Endothelial cell (in vitro differentiated cells): ENCODE measurements around the gene CDKN1C. TPM values are rescaled to one million over a fixed set of nuclear protein-coding genes. Genes with fewer than 3 reads are reported as not detected.

Experiments
- DNase-seq: peaks from one replicate; pipeline ENCODE4 v3.0.0; 2021; ENCODE audit warnings: low spot score
- H3K27ac Mint-ChIP-seq: one replicate; pipeline ENCODE4 v1.8.0; 2021; ENCODE audit warnings: mixed read lengths, inconsistent platforms; ENCODE audit not compliant: unreplicated experiment
- H3K27me3 Mint-ChIP-seq: one replicate; pipeline ENCODE4 v1.8.0; 2021; ENCODE audit warnings: mild to moderate bottlenecking, moderate library complexity, mixed read lengths, inconsistent platforms; ENCODE audit not compliant: unreplicated experiment
- H3K36me3 Mint-ChIP-seq: one replicate; pipeline ENCODE4 v1.8.0; 2021; ENCODE audit warnings: mild to moderate bottlenecking, low read depth, mixed read lengths, inconsistent platforms; ENCODE audit not compliant: unreplicated experiment
- H3K4me1 Mint-ChIP-seq: one replicate; pipeline ENCODE4 v1.8.0; 2021; ENCODE audit warnings: mild to moderate bottlenecking, mixed read lengths, inconsistent platforms; ENCODE audit not compliant: unreplicated experiment
- H3K4me3 Mint-ChIP-seq: one replicate; pipeline ENCODE4 v1.8.0; 2021; ENCODE audit warnings: mild to moderate bottlenecking, mixed read lengths, inconsistent platforms; ENCODE audit not compliant: unreplicated experiment
- H3K9me3 Mint-ChIP-seq: one replicate; pipeline ENCODE4 v1.8.0; 2021; ENCODE audit warnings: mixed read lengths, inconsistent platforms; ENCODE audit not compliant: unreplicated experiment
- total RNA-seq: library from RNA; stranded (reverse); fragmentation: NEBNext Ultra II Directional; extraction: Animal tissue kit (Norgen Biotek cat#: 25700); gene quantifications from one replicate; pipeline ENCODE4 v1.2.1, GENCODE V29; 2021; ENCODE audit not compliant: unreplicated experiment
- TF ChIP-seq, protein P1 (sequence below): fragments of 200-600 bp; sonication (generic); IDR thresholded peaks from one replicate; pipeline ENCODE4 v1.5.0; 2021; ENCODE audit warnings: antibody characterized with exemption; ENCODE audit not compliant: unreplicated experiment

Gene CDKN1C
- total RNA-seq, 1 donor from 2014 or later: 25.3 TPM

DNA sequence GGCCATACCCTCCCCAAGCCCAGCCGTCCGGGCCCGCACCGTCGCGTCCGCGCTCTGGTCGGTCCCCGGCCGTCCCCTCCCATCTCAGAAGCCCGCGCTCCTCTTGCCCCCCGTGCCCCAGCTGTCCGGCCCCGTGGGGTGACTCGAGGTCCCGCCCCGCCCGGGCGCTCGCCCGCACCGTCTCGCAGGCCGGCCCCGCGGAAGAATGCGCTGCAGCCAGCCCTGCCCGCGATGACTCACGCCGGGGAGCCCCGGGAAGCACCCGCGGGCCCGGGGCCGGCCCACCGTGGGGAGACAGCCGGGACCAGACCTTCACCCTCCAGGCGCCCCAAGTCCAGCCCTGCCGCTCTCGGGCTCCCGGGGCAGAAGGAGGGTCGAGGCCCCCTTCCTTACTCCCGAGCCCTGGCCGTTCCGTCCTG, 44.0 kb upstream of the CDKN1C start:
- peaks cover 20% of the 10 kb centered on the region for H3K27me3 Mint-ChIP-seq
- no peaks in the 10 kb centered on the region for H3K4me1 Mint-ChIP-seq
- no peaks in the 10 kb centered on the region for H3K36me3 Mint-ChIP-seq
- TF ChIP-seq, protein P1, sequence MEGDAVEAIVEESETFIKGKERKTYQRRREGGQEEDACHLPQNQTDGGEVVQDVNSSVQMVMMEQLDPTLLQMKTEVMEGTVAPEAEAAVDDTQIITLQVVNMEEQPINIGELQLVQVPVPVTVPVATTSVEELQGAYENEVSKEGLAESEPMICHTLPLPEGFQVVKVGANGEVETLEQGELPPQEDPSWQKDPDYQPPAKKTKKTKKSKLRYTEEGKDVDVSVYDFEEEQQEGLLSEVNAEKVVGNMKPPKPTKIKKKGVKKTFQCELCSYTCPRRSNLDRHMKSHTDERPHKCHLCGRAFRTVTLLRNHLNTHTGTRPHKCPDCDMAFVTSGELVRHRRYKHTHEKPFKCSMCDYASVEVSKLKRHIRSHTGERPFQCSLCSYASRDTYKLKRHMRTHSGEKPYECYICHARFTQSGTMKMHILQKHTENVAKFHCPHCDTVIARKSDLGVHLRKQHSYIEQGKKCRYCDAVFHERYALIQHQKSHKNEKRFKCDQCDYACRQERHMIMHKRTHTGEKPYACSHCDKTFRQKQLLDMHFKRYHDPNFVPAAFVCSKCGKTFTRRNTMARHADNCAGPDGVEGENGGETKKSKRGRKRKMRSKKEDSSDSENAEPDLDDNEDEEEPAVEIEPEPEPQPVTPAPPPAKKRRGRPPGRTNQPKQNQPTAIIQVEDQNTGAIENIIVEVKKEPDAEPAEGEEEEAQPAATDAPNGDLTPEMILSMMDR: no peak
- no peak overlapping the region for H3K27ac Mint-ChIP-seq
- H3K9me3 Mint-ChIP-seq: no peaks in the 10 kb centered on the region
- H3K4me3 Mint-ChIP-seq: peak overlapping the region; percentile 42
- DNase-seq: no peak

DNA sequence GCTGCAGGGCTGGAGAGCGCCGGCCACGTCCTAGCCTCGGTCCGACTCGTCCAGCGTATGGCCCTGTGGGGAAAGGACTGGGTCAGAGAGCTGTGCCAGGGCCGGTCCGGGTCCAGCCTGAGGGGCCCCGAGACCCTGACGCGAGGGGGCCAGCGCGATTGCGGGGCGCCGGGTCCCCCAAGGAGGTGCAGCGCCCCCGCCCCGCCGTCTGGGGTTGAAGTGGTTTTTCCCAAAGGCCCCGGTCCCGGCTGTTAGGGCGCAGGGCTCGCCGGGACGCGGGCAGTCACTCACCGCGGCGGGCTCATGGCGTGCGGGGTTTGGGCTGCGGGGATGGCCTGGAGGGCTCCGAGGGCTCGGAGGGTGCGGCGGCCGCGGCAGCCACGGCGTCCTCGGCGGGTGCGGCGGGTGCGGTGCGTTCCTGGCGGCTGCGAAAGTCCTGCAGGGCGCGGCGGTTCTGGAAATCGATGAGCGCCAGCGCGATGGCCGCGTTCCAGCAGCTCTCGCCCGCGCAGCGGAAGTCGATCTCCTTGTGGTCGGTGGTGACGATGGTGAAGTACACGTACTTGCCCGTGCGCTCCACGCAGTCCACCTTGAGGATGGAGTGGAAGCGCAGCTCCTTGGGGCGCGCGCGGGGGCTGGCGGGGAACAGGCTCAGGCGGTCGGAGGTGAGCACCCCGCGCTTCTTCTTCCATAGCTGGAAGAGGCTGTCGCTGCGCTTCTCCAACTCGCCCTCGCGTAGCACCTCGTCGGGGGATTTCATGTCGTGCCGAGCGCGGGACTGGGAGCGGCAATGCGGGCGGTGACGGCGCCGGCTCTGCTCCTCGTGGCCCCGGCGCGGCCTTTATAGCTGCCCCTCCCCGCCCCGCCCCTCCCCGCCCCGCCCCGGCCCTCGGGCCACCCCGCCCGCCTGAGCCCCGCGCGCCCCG, 43.3 kb upstream of the CDKN1C start, which contains the start of gene PHLDA2:
TSS of gene PHLDA2 (minus strand) at position 816 of the 926 bp plus-strand sequence. CDS start at position 760, 56 bp downstream.
- H3K27ac Mint-ChIP-seq: peak within 1 kb of the TSS; percentile 67
- no peaks in the 10 kb centered on the region for H3K36me3 Mint-ChIP-seq
- TF ChIP-seq, protein P1: no peak
- peak within 1 kb of the TSS; percentile 77 for H3K4me3 Mint-ChIP-seq
- H3K9me3 Mint-ChIP-seq: no peaks in the 10 kb centered on the region
- H3K27me3 Mint-ChIP-seq: peaks cover 20% of the 10 kb centered on the region
- peak; percentile 46 for DNase-seq
- no peaks in the 10 kb centered on the region for H3K4me1 Mint-ChIP-seq

DNA sequence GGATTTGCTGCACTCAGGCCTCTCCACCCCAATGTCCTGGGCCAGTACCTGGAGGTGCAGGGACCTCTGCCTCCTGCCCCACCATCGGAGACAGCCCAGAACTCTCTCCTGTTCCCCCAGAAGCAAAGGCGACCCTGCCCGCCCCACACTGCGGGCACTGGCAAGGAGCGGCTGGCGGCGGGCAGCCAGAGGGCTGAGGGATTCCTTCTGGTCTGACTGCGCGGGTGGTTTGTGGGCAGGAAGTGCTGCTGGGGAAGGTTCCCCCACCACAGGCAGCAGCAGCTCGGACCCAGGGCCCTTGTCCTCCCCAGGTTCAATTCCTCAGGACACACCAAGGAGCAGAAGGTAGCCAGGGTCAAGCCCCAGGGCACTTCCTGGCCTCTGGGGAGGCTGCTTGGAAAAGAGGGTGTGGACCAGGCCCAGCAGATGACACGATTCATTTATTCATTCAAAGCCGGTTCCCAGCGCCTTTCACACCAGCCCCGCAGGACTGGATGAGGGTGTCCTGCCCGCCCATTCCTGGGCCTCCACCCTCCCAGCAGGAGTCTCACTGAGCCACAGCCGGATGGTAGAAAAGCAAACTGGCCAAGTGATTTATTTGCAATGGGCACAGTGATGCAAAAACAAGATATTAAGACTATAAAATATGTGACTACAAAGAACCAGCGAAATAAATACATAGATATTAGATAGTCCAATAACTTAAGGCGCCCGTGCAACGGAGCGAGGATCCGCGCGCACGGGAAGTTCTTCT, 42.5 kb upstream of the CDKN1C start:
- Mint-ChIP-seq H3K4me3 (peak overlapping the region; percentile 69), H3K36me3 (no peaks in the 10 kb centered on the region), H3K9me3 (no peaks in the 10 kb centered on the region), H3K27ac (no peak overlapping the region), H3K27me3 (peaks cover 20% of the 10 kb centered on the region), H3K4me1 (no peaks in the 10 kb centered on the region)
- DNase-seq: no peak
- TF ChIP-seq, protein P1: no peak

DNA sequence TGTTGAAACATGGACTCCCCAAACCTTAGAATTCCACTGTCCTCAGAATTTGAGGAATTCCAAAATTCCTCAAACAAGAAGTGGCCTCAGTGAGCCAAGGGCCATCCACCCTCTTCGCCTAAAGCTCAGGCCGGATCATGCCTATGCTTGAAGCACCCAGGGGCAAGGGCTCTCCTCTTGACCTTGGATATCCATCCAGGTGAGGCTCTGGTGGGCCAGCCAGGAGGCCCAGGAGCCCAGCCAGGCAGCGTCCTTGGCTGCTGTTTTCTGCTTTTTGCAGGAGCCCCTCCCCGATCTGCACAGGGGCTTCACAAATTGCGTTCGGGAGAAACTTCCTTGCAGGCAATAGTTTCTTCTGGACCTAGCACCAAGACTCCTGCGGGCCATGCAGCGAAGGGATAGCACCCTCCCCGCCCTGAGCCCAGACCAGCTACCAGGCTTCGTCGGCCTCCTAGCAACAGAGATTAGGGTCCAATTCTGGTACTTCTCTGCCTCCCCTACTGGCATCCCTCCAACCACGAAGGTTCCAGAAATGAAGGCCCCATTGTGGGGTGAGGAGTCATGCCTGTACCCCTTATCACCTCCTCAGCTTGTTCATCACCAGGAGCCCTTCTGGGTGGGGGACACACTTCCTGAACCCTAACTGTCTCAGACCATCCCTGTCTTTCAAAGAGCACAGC, 41.7 kb upstream of the CDKN1C start:
- H3K27me3 Mint-ChIP-seq: peaks cover 20% of the 10 kb centered on the region
- H3K27ac Mint-ChIP-seq: no peak overlapping the region
- H3K4me3 Mint-ChIP-seq: no peak overlapping the region
- DNase-seq: no peak
- TF ChIP-seq, protein P1: no peak
- H3K9me3 Mint-ChIP-seq: no peaks in the 10 kb centered on the region
- no peaks in the 10 kb centered on the region for H3K4me1 Mint-ChIP-seq
- H3K36me3 Mint-ChIP-seq: no peaks in the 10 kb centered on the region
